Brain microvascular endothelial cell (primary cell): ENCODE measurements around the gene WASF3.
A peak's percentile ranks its signal among the peaks of the same experiment; 100 is the strongest.

Experiments
- DNase-seq: peaks from one replicate; pipeline ENCODE4 v3.0.0-alpha.2; 2020
- H3K27ac ChIP-seq: fragments of 250-450 bp; sonication (Bioruptor Pico); 2 replicates; pipeline ENCODE4 v1.5.1; 2020; ENCODE audit warnings: mild to moderate bottlenecking, moderate library complexity
- H3K27me3 ChIP-seq: fragments of 250-450 bp; sonication (Bioruptor Pico); replicated peaks from 2 replicates; pipeline ENCODE4 v1.5.1; 2020; ENCODE audit warnings: mild to moderate bottlenecking
- H3K36me3 ChIP-seq: fragments of 250-450 bp; sonication (Bioruptor Pico); replicated peaks from 2 replicates; pipeline ENCODE4 v1.5.1; 2020; ENCODE audit warnings: mild to moderate bottlenecking
- H3K4me3 ChIP-seq: 2 replicates; pipeline ENCODE4 v1.5.1; 2011; ENCODE audit warnings: low read depth, mild to moderate bottlenecking, control low read depth, low read length, moderate library complexity
- CTCF ChIP-seq: IDR thresholded peaks from 2 replicates; pipeline ENCODE4 v1.5.1; 2011; ENCODE audit warnings: low read depth, mild to moderate bottlenecking, moderate library complexity, low read length, control low read depth, inconsistent platforms; ENCODE audit errors: missing control alignments
- in situ Hi-C: cut with HindIII; loops from 2 replicates; pipeline ENCODE4 v1.10.0; 2017; ENCODE audit warnings: low sequenced_read_pairs, low pct_ligation_motif_present

The WASF3 gene

GRCh38 chr13:26551255-26551860 is 6.1 kb upstream of the WASF3 start:
- Histone ChIP-seq H3K27ac (no peak overlapping the region), H3K27me3 (peaks cover 1% of the 10 kb centered on the region), H3K4me3 (no peak overlapping the region), H3K36me3 (no peaks in the 10 kb centered on the region)
- TF ChIP-seq CTCF, result no peak
- DNase-seq, result no peak
- in situ Hi-C loops, result no loop called here

GRCh38 chr13:26555413-26555812 is 2.1 kb upstream of the WASF3 start:
- DNase-seq, result no peak
- Histone ChIP-seq H3K27ac (no peak overlapping the region), H3K4me3 (no peak overlapping the region), H3K36me3 (no peaks in the 10 kb centered on the region), H3K27me3 (peaks cover 1% of the 10 kb centered on the region)
- in situ Hi-C loops, result no loop called here
- no peak for TF ChIP-seq CTCF

- H3K4me3 ChIP-seq, result peak overlapping the region; percentile 61
- DNase-seq, result no peak
- in situ Hi-C loops, result no loop called here
- no peak for TF ChIP-seq CTCF
- no peaks in the 10 kb centered on the region for H3K36me3 ChIP-seq
- H3K27ac ChIP-seq, result no peak overlapping the region
- peaks cover under 1% of the 10 kb centered on the region for H3K27me3 ChIP-seq
Observed at GRCh38 chr13:26557051-26557392, 461 bp upstream of the WASF3 start.

DNA sequence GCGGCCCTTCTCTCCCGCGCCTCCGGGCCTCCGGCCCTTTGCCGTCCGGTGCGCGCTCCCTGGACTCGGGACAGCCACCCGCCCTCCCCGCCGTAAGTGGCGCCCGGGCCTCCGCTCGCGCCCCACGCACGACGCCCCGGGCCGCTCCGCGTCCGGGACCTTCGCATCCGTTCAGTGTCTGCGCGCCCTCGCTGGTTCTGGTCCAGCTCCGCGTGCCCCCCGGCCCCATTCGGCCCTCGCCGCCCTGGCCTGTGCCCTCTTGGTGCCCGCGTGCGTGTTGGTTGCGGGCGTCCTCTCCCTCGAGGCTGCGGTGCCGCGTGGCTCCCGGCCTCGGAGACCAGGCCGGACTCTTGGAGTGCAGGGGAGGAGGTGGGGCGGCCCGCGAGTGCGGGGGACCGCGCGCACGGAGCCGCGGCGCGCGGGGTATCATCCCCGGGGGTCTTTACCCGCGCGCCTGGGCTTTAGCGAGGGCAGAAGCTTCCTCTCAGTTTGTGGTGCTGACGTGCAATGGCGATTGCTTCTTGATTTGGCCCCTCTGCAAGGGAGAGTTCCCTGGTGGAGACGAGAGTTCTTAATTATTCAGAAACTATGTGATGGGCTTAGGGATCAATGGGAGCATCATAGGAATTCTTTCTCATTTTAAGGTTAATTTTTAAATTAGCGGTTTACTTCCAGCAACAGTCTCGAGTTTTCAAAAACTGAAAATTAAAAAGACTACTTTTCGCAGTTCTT is 757 bp downstream of the WASF3 start:
- TF ChIP-seq CTCF, result no peak
- Histone ChIP-seq H3K27me3 (no peaks in the 10 kb centered on the region), H3K36me3 (no peaks in the 10 kb centered on the region), H3K27ac (no peak overlapping the region), H3K4me3 (peak overlapping the region; percentile 61)
- in situ Hi-C loops, result no loop called here
- DNase-seq, result no peak

GRCh38 chr13:26558987-26559386 is 1.5 kb downstream of the WASF3 start:
- H3K36me3 ChIP-seq, result no peaks in the 10 kb centered on the region
- H3K27me3 ChIP-seq, result no peaks in the 10 kb centered on the region
- no peak overlapping the region for H3K27ac ChIP-seq
- in situ Hi-C loops, result no loop called here
- no peak overlapping the region for H3K4me3 ChIP-seq
- TF ChIP-seq CTCF, result no peak
- no peak for DNase-seq

DNA sequence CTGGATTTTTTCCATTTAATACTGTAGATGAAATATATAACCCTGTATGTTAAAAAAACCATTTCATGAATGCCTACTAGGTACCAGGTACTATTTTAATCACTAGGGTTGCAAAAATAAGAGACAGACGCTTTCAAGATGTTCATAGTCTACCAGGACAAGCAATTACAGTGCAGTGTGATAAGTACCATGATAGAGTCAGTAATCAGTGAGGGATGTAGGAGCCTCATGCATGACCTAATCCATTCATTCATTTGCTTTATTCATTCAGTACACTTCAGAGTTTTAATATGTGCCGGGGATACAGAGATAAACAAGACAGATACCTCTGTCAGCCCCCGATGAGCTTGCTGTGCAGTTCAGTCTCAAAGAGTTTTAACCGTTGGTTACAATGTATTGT is 3.0 kb downstream of the WASF3 start:
- in situ Hi-C loops, result no loop called here
- Histone ChIP-seq H3K36me3 (no peaks in the 10 kb centered on the region), H3K27ac (no peak overlapping the region), H3K27me3 (no peaks in the 10 kb centered on the region), H3K4me3 (no peak overlapping the region)
- no peak for DNase-seq
- no peak for TF ChIP-seq CTCF
